Left ventricle myocardium inferior (tissue), 1 donor: Measurements from ENCODE around the gene HDAC6. TPM values are rescaled to one million over a fixed set of nuclear protein-coding genes. Genes with fewer than 3 reads are reported as not detected.

Experiments used
- DNase-seq: peaks from one replicate; pipeline ENCODE4 v3.0.0-alpha.2; 2020
- H3K27ac ChIP-seq: fragments of 200-600 bp; replicated peaks from 2 replicates; pipeline ENCODE4 v1.8.0; 2021
- H3K27me3 ChIP-seq: fragments of 200-600 bp; 2 replicates; pipeline ENCODE4 v1.8.0; 2021; ENCODE audit warnings: low read depth
- H3K36me3 ChIP-seq: fragments of 200-600 bp; 2 replicates; pipeline ENCODE4 v1.8.0; 2021
- H3K4me1 ChIP-seq: fragments of 200-600 bp; 2 replicates; pipeline ENCODE4 v1.8.0; 2021
- H3K4me3 ChIP-seq: fragments of 200-600 bp; 2 replicates; pipeline ENCODE4 v1.8.0; 2021; ENCODE audit warnings: mild to moderate bottlenecking, moderate library complexity
- H3K9me3 ChIP-seq: fragments of 200-600 bp; replicated peaks from 2 replicates; pipeline ENCODE4 v1.8.0; 2021
- intact Hi-C: fragments of 100-400 bp; cut with micrococcal nuclease; formaldehyde crosslinking; loops from one replicate; pipeline ENCODE4 v1.11.0; 2022
- total RNA-seq: library from RNA; stranded (reverse); fragmentation: NEBNext Ultra II Directional; extraction: Animal tissue kit (Norgen Biotek cat#: 25700); gene quantifications from one replicate; pipeline ENCODE4 v1.2.1, GENCODE V29; 2021
- TF ChIP-seq, protein P1 (sequence below): fragments of 200-600 bp; IDR thresholded peaks from 2 replicates; pipeline ENCODE4 v1.8.0; 2021; ENCODE audit warnings: antibody characterized with exemption, mild to moderate bottlenecking, borderline replicate concordance
- donor health status: DM: no; HTN: yes; CAD: no; lungs with severe emphysema.

The HDAC6 gene
- total RNA-seq, 1 donor from 2014 or later = 39.7 TPM

DNA sequence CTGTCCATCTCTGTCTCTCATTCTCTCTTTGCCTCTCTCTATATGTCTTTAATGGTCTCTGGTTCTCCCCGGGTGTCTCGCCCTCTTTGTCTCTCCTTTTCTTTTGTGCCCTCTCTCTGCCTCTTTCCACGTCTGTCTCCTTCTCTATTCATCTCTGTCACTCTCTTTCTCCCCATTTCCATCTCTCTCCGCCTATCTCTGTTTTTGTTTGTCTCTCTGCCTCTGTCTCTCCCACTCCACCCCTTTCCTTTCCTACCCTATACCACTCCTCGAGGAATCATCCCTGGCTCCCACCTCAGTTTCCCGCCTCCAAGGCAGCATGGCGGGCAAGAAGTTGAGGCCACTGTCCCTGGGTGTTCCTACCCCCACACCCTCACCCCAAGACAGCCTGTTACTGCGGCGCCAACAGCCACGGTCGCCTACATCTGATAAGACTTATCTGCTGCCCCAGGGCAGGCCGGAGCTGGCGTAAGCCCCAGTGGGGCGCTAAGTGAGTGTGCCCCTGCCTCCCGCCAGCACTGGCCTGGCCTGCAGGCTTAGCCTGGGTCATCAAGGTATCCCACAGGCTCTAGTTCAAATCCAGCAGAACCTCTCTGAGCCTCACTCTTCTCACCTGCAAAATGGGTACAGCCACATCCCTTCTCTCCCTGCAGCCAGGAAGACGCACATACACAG lies 16.2 kb upstream of the HDAC6 start:
- intact Hi-C loops = no loop called here
- H3K4me1 ChIP-seq = no peaks in the 10 kb centered on the region
- TF ChIP-seq, protein P1, sequence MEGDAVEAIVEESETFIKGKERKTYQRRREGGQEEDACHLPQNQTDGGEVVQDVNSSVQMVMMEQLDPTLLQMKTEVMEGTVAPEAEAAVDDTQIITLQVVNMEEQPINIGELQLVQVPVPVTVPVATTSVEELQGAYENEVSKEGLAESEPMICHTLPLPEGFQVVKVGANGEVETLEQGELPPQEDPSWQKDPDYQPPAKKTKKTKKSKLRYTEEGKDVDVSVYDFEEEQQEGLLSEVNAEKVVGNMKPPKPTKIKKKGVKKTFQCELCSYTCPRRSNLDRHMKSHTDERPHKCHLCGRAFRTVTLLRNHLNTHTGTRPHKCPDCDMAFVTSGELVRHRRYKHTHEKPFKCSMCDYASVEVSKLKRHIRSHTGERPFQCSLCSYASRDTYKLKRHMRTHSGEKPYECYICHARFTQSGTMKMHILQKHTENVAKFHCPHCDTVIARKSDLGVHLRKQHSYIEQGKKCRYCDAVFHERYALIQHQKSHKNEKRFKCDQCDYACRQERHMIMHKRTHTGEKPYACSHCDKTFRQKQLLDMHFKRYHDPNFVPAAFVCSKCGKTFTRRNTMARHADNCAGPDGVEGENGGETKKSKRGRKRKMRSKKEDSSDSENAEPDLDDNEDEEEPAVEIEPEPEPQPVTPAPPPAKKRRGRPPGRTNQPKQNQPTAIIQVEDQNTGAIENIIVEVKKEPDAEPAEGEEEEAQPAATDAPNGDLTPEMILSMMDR = no peak
- H3K27me3 ChIP-seq = peaks cover 16% of the 10 kb centered on the region
- no peaks in the 10 kb centered on the region for H3K36me3 ChIP-seq
- H3K9me3 ChIP-seq = no peaks in the 10 kb centered on the region
- no peak for DNase-seq
- H3K27ac ChIP-seq = no peak overlapping the region
- H3K4me3 ChIP-seq = no peak overlapping the region

DNA sequence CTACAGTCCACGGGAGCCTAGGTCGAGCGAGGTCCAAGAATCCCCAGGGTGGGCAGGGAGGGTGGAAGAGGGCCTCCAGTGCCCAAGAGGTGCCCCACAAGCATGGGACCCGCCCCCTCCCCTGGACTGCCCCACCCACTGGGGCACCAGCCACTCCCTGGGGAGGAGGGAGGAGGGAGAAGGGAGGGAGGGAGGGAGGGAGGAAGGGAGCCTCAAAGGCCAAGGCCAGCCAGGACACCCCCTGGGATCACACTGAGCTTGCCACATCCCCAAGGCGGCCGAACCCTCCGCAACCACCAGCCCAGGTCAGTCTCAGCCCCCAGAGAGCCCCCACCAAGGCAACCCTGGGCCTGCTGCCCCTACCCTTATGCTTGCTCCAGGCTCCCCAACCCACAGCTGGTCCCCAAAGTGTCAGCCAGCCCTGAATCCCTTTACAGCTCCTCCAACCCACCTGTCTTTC lies 15.5 kb upstream of the HDAC6 start, which contains the start of gene GATA1:
Gene GATA1, plus strand, starts transcription at position 250 of the 460 bp plus-strand sequence. CDS start 4,520 bp downstream, outside the sequence.
- no peak within 1 kb of the TSS for H3K4me3 ChIP-seq
- H3K27ac ChIP-seq = no peak within 1 kb of the TSS
- H3K27me3 ChIP-seq = peaks cover 16% of the 10 kb centered on the region
- H3K36me3 ChIP-seq = no peaks in the 10 kb centered on the region
- TF ChIP-seq, protein P1 = no peak
- intact Hi-C loops = no loop called here
- no peaks in the 10 kb centered on the region for H3K4me1 ChIP-seq
- DNase-seq = no peak
- no peaks in the 10 kb centered on the region for H3K9me3 ChIP-seq

DNA sequence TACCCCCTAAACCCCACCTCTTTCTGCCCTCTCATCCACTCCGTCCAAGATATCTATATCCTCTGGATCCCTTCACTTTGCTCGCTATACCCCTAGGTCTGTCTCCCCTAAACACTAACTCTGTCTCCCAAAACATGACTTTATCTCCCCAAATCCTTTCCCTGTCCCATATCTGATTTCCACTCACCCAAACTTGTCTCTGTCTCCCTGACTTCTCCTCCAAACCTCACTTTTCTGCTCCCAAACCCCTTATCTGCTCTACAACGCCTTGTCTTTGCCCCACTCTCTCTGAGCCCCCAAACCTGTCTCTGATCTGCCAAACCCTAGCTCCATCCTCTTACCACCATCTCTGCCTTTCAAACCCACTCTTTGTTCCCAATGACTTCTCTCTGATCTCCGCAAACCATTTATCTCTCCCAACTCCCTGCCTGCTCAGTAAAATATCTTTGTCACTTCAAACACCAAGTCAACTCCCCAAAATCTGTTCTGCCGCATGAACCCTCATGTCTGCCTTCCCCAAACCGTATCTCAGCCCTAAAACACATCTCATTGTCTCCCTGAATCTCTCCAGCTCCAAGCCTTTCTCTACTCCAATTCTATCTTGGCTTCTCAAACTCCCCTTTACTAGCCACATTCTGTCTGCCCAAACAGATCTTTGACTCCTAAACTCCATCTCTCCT lies 14.9 kb upstream of the HDAC6 start:
- Histone ChIP-seq H3K27ac (no peak overlapping the region), H3K4me1 (no peaks in the 10 kb centered on the region), H3K9me3 (no peaks in the 10 kb centered on the region), H3K27me3 (peaks cover 16% of the 10 kb centered on the region), H3K4me3 (no peak overlapping the region), H3K36me3 (no peaks in the 10 kb centered on the region)
- TF ChIP-seq, protein P1 = no peak
- no peak for DNase-seq
- intact Hi-C loops = no loop called here

DNA sequence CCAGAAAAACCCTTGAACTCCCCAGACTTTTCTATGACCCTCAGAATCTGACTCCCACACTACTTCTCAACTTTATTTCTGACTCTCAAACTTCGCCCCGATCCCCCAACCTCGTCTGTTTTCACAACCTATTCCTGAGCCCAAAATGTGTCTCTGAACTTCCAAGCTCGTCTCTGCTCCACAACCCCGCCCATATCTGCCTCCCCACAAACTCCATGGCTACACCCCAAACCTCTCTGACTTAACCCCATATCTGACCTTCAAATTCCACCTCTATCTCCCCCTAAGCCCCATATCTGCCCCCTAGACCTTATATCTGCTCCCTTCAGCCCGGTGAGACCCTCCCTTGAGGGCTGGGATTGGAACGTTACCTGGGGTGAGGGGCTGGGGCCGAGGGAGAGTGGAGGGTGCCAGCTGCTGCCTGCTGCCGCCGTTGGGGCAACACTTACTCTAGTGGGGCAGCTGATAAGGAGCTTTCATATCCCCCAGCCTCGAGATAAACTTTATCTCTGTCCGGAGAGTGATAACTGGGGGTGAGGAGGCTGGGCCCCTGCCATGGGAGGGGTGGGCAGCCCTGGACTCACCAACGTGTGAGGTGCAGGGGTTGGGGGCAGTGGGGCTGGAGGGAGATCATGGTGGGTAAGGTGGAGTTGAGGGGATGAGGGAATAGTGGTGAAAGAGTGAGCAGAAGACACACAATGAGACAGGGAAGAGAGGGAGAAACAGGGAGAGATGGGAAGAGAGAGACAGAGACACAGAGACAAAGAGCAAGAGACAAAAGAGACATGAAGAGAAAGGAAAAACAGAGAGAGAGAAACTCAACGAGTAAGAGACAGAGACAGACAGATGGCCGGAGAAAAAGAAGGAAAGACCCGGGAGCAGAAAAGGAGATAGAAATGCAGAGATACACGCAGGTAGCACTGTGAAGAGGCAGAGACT lies 14.1 kb upstream of the HDAC6 start:
- Histone ChIP-seq H3K4me3 (no peak overlapping the region), H3K27ac (no peak overlapping the region), H3K4me1 (no peaks in the 10 kb centered on the region), H3K27me3 (peaks cover 16% of the 10 kb centered on the region), H3K36me3 (no peaks in the 10 kb centered on the region), H3K9me3 (no peaks in the 10 kb centered on the region)
- intact Hi-C loops = no loop called here
- DNase-seq = no peak
- TF ChIP-seq, protein P1 = no peak
